ENCODE data around the gene ZNF765. TPM values are rescaled to one million over a fixed set of nuclear protein-coding genes. Genes with fewer than 3 reads are reported as not detected.
"Not testable (repeated sequence)": the region's sequence is repeated elsewhere in the genome, so short reads cannot be mapped to it uniquely, and the experiment has no call there.

The ZNF765 gene
- total and polyA plus RNA-seq, 2 donors (not counting 1 experiment from before 2014, with no cell fraction given), result 5.3 to 24.0 TPM

- Histone ChIP-seq H3K9me3 (ENCODE audit: control extremely low read depth in 1 of 3, control insufficient read depth in 2 of 3, insufficient read depth in 1 of 3, low read length in 2 of 3) (peaks cover 19 to 70% (median 52%) of the 10 kb centered on the region in 3 donors), H3K27ac (ENCODE audit: low read length in 2 of 2) (no peak overlapping the region), H4K20me1 (ENCODE audit: control insufficient read depth, insufficient read depth, low read length, poor library complexity, severe bottlenecking) (no peaks in the 10 kb centered on the region), H3K4me2 (replicated peaks; ENCODE audit: low read depth, low read length, poor library complexity, severe bottlenecking) (no peak overlapping the region), H3K4me1 (ENCODE audit: control insufficient read depth in 2 of 2, insufficient read depth in 2 of 2, low read length in 2 of 2) (no peaks in the 10 kb centered on the region), H3K9ac (ENCODE audit: low read length) (no peak overlapping the region), H3K79me2 (ENCODE audit: control insufficient read depth, insufficient read depth, low read length) (no peaks in the 10 kb centered on the region), H3K36me3 (replicated peaks in 1 of 2; ENCODE audit: control extremely low read depth in 1 of 2, control insufficient read depth in 1 of 2, extremely low read depth in 1 of 2, insufficient read depth in 2 of 2, low read length in 1 of 2) (peaks cover 10 to 40% of the 10 kb centered on the region in 2 experiments), H3K4me3 (ENCODE audit: control extremely low read depth in 1 of 5, extremely low read depth in 1 of 5, insufficient read depth in 1 of 5, low read depth in 2 of 5, low read length in 4 of 5) (no peak overlapping the region), H3K27me3 (replicated peaks in 1 of 4; ENCODE audit: control extremely low read depth in 1 of 4, control insufficient read depth in 3 of 4, insufficient read depth in 4 of 4, low read length in 3 of 4) (no peaks in the 10 kb centered on the region), H2AFZ (ENCODE audit: insufficient read depth, low read depth, low read length, poor library complexity, severe bottlenecking) (no peak overlapping the region)
- ATAC-seq (ENCODE audit: low read depth) (no peak), DNase-seq (no peak)
- Mint-ChIP-seq H3K4me3 (no peak overlapping the region), H3K27me3 (no peaks in the 10 kb centered on the region), H3K4me1 (no peaks in the 10 kb centered on the region), H3K9me3 (ENCODE audit: insufficient read depth) (peaks cover 35% of the 10 kb centered on the region), H3K27ac (no peak overlapping the region)
- ChIA-PET CTCF (interaction anchor here (0.6 kb wide), 1 partner anchor 1711 kb away, joined by 4 read pairs; no protein-coding TSS in a partner anchor), POLR2A (no interaction called here)
- no CpG with 5 or more reads among the region's 9 CpGs for WGBS (ENCODE audit: insufficient coverage)
- no peak for TF ChIP-seq EZH2 (IDR thresholded peaks at IDR 0.05; ENCODE audit: borderline replicate concordance, insufficient read depth, low read depth, low read length, poor library complexity, severe bottlenecking)
- no peak for TF ChIP-seq CTCF (IDR thresholded peaks at IDR 0.05)
- intact Hi-C loops (cut with micrococcal nuclease), result no loop called here
These were observed 60.9 kb downstream of the ZNF765 start for GRCh38 chr19:53455828-53456227.

- H3K36me3 ChIP-seq (replicated peaks in 1 of 2; ENCODE audit: control extremely low read depth in 1 of 2, control insufficient read depth in 1 of 2, extremely low read depth in 1 of 2, insufficient read depth in 2 of 2, low read length in 1 of 2); POLR2A ChIA-PET; H2AFZ ChIP-seq (ENCODE audit: insufficient read depth, low read depth, low read length, poor library complexity, severe bottlenecking); intact Hi-C loops (cut with micrococcal nuclease); H3K27ac Mint-ChIP-seq; CTCF ChIA-PET; DNase-seq; H4K20me1 ChIP-seq (ENCODE audit: control insufficient read depth, insufficient read depth, low read length, poor library complexity, severe bottlenecking); H3K4me3 ChIP-seq (ENCODE audit: control extremely low read depth in 1 of 5, extremely low read depth in 1 of 5, insufficient read depth in 1 of 5, low read depth in 2 of 5, low read length in 4 of 5); H3K9ac ChIP-seq (ENCODE audit: low read length); H3K27ac ChIP-seq (ENCODE audit: low read length in 2 of 2); H3K79me2 ChIP-seq (ENCODE audit: control insufficient read depth, insufficient read depth, low read length); H3K4me3 Mint-ChIP-seq; ATAC-seq (ENCODE audit: low read depth); H3K4me1 ChIP-seq (ENCODE audit: control insufficient read depth in 2 of 2, insufficient read depth in 2 of 2, low read length in 2 of 2); H3K4me1 Mint-ChIP-seq; H3K4me2 ChIP-seq (replicated peaks; ENCODE audit: low read depth, low read length, poor library complexity, severe bottlenecking): not testable (repeated sequence)
- Mint-ChIP-seq H3K9me3 (ENCODE audit: insufficient read depth) (peaks cover 40% of the 10 kb centered on the region), H3K27me3 (peaks cover 14% of the 10 kb centered on the region)
- WGBS (ENCODE audit: insufficient coverage), result 89% methylated on average over 5 of the region's 11 CpGs
- peaks cover 17 to 57% (median 55%) of the 10 kb centered on the region in 3 donors for H3K9me3 ChIP-seq (ENCODE audit: control extremely low read depth in 1 of 3, control insufficient read depth in 2 of 3, insufficient read depth in 1 of 3, low read length in 2 of 3)
- H3K27me3 ChIP-seq (replicated peaks in 1 of 4; ENCODE audit: control extremely low read depth in 1 of 4, control insufficient read depth in 3 of 4, insufficient read depth in 4 of 4, low read length in 3 of 4), result peaks cover 0 to 22% (median 4%) of the 10 kb centered on the region in 4 experiments
These were observed 65.3 kb downstream of the ZNF765 start for GRCh38 chr19:53460131-53460721.

Measured in B cell (primary cell).